HG02678 (cell line): ENCODE results near the gene ENTPD8.
"Not testable (repeated sequence)": the region's sequence is repeated elsewhere in the genome, so short reads cannot be mapped to it uniquely, and the experiment has no call there.

Experiments
- ATAC-seq: cut with Tn5 transposase; IDR thresholded peaks from one replicate; pipeline ENCODE4 v1.9.1; 2021; ENCODE audit warnings: mild to moderate bottlenecking, moderate library complexity; ENCODE audit not compliant: unreplicated experiment

ENTPD8 gene

DNA sequence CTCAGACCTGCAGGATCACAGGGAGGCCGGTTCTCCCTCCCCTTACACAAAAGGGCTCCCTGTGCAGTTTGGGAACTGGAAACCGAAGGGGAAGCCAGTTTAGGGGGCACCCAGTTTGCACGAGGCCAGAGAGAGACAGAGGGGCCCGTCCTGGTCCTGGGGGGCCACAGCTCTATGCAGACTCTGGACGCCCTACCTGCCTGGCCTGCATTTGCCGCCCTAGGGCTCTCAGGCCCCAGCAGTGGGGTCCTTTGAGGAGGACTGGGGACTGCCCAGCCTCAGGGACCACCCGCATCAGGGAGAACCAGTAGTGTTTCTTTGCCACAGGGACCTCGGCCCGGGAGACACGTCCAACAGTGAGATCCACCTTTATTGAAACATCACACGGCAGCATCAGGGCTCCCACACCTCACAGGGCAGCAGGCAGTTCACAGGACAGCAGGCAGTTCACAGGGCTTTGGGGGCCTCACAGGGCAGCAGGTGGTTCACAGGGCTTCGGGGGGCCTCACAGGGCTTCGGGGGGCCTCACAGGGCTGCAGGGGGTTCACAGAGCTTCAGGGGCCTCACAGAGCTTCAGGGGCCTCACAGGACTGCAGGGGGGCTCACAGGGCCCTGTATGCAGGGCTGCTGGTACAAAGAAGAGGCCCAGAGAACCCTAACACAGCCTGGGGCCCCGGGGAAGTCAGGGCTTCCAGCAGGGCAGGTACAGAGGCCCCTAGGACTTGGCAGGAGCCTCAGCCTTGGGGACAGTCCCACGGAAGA is 18.6 kb upstream of the ENTPD8 start:
- ATAC-seq: no peak

DNA sequence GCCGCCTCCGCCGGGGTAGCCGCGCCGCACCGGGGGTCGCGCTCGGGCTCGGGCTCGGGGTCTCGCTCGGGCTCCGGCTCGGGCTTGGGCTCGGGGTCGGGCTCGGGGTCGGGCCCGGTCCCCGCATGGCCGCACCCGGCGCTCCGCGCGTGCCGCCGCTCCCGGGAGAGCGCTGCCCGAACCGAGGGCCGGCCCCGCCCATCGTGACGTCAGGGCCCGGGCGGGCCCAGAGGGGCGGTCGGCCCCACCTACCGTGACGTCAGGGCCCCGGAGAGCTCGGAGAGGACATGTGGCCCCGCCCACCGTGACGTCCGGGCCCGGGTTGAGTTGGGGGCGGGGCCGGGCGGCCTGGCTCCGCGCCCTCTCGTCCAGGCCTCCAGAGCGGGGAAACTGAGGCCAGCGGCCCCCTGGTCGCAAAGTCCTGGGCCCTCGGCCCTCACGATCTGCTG is 18.0 kb upstream of the ENTPD8 start, which contains the start of gene NSMF:
NSMF (minus strand) TSS at position 183 of the 449 bp plus-strand sequence. CDS start 232 bp downstream, outside the sequence.
- ATAC-seq: peak; percentile 72

DNA sequence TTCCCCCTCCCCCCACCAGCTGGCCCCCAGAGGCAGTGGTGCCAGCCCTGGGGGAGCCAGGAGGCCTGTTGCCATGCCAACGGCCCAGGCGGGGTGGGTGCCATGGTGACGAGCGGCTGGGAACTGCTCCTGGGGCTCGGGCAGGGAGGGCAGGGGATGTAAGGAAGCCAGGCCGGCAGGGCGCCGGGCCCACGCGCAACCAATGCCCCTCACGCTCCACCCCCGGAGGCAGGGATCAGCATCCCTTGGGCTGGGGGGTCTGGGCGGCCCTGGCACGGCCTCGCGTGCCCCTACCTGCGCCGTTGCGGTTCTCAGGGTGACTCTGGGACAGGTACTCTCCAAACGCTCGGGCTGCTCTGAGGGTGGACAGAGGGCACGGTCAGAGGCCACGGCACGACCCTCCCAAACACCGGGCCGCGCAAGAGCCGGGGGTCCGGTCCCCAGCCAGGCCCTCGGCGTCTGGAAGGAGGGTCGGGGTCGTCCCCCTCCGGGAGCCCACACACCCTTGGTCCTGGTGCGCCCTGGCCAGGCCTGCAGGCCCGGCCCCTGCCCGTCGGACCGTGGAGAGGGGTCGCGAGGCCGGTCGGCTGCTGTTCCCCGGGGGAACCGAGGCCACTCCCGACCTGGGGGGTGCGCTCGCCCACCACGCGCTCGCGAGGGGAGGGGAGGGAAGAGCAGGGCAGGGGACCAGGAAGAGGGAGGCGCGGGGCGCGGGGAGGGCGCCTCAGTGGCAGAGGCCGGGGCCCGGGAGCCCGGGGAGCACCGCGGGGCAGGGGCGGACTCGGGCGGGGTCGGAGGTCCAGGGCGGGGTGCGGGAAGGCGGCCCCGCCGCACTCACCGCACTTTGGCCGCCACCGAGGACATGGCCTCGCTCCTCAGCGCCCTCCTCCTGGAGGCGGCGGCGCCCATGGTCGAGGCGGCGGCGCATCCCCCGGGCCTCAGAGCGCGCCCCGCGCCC is 17.3 kb upstream of the ENTPD8 start:
- peak; percentile 16 for ATAC-seq

DNA sequence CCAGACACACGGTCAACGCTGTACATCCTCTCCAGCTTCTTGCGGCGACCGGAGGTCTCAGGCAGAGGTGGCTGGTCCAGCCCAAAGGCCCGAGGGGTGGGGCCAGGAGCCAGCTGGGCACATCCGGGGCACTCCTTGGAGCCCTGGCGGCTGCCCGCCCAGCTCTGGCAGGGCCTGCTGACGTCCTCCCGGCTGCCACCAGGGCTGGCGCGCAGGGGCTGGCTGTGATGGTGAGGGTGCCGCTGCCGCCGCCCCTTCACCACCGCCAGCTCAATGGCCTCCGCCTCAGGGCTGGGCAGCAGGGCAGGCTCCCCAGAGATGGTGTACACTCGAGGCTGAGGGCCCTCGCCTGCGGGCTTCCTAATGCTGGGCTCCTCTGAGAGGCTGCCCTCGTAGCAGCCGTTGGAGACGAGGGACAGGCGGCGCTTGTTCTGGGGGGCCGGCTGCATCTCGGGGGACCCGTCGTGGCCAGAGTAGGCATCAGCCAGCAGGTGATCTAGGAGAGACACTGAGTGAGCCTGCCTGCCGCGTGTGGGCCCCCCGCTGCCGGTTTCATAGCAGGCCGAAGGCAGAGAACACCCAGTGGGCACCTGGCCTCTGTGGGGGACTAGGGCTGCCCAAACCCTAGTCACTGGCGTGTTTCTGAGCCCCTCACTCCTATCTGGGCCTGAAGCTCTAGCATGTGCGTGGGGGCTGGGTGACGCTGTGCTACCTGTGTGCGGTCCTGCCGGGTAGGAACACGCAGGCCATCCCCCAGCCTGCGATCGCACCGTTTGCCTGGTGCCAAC is 16.4 kb upstream of the ENTPD8 start:
- ATAC-seq: no peak

DNA sequence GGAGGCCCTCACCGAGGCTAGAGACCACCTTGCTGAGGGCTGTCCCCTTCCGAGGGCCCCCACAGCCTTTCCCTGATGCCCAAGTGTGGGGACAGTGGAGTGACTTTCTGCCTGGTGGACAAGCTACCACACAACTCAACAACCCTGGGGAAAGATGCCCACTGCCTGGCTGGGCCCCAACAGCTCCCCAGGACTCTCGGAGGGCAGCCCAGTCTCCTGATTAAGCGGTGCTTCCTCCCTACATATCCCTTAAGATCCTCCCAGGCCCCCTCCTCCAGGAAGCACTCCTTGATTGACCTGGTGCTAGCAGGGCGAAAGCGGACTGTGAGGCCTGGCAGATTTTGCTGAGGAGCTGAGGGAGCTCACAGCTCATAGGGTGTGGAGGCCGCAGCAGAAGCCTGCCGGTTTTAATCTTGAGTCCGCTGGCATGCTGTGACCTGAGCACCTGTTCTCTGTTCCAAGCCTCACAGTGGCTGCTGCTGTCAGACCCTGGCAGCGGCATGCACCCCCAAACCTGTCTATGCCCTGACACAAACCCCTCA is 15.8 kb upstream of the ENTPD8 start:
- no peak for ATAC-seq

DNA sequence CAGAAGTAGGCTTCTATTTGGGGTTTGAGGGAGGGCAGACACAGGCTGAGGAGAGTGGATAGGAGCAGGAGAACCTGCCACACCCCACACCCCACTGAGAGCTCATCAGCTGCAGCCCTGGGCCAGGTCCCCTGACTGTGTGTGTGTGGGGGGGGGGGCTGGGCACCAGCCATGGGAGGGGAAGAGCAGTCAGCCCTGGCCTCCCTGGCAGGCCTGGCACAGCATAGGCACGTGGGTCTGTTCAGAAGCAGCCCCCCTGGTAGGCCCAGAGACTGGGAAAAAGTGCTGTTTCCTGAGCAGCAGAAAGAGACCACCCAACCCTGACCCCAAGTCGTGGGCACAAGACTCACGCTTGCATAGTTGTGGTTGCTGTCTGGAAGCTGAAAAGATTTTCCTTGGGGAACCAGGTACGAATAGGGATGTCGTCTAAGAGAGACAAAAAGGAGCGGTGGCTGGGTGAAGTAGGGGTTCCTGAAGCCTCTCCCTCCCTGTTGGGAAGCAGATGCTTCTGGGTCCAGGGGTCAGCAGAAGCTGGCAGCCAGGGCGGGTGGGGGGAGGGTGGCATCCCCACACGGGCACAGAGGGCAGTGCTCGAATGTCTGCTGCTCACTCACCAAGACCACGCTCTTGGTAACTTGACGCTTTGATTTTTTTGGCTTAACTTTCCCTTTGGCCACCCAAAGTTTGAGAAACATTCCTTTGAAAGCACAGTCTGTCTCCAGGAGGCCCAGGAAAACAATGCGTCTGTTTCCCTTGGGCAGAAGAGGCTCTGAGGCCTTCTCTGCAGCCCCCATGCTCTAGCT is 15.1 kb upstream of the ENTPD8 start:
- ATAC-seq: no peak

DNA sequence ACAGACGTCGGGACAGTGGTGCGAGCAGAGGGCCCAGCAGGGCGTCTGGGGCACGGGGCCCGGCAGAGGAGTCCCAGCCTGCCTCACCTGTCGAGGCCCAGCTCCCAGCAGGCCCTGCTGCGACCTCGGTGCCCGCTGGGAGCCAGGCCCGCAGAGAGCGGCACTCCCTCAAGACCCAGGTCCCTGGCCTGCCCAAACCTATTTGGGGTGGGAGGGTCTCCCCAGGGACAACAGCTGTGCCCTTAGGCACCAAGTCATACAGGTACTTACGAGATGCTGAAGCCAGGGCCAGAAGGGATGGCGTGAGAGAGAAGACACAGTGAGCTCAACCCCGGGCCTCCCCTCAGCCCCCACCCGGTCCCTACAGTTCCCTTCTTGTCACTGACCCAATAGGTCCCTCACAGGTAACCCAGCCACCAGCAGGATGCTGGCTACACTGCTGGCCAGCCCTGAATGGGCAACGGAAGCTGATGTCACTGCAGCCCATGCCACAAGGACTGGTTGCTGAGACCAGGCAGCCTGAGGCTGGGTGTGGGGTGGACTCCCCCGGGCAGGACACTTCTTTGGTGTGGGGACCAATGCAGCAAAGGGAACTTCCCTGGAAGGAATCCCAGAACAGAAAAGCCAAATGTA is 14.3 kb upstream of the ENTPD8 start:
- ATAC-seq: no peak

DNA sequence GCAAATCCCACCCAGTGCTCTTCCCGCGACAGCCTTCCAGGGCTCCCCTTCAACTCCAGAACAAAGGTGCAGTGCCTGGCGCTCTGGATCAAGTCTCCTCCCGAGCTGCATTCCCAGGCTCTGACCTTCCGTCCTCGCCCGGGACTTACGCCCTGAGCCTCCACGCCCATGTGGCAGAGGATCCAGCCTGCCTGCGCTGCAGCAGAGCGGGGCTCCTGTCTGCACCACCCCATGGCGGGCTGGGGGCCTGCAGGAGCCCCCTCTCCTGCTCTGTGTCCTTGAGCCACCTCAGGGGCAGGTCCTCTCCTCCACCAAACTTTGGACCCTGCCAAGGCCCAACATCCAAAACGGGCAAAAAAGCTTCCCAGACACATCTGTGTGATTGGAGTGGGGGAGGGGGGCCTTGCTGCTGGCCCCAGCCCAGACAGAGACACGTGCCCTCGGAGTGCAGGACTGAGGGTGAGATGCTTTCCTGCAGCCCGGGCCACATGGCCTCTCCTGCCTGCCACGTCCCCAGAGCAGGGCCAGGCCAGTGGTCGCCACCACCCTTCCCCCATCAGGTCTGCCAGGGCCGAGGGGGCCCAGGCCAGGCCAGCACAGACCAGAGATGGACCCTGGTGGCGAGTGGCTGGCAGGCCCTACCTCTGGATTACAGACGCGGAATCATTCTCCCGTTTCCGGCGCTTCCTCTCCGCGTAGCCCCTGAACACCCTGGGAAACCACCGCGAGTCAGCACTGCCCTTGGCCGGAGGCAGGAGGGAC is 13.6 kb upstream of the ENTPD8 start:
- ATAC-seq: no peak

DNA sequence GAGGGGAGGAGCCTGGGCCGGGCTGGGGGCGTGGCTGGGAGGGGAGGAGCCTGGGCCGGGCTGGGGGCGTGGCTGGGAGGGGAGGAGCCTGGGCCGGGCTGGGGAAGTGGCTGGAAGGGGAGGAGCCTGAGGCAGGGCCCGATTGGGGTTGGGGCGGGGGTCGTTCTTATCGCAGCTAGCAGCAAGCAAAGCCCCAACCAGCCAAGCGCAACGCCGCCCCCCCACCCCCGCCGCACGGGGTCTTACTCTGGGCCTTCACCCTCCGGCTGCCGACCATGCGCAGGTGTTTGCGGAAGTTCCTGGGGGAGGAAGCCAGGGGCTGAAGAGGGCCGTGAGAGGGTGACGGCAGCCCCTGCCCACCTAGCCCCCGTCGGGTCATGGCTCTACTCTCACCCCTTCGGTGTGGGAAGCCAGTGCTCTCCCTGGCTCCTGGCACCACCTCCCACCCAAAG is 13.0 kb upstream of the ENTPD8 start:
- ATAC-seq: no peak

DNA sequence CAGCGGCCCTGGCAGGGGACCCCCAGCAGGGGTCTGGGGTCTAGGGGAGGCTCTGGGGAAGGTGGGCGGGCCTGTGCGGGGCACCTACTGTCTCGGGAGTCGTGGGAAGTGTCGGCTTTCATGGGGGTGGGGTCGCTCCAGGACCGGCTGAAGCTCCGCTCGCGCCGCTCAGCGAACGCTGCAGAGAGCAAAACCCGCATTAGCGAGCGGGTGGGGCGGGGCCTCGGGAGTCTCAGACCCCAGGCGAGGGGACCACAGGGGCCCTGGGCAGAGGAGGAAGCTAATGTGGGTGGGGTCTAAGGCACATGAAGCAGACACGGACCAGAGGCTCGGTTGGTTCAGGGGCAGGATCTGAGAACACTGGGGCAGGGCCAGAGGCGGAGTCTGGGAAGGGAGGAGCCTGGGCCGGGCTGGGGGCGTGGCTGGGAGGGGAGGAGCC is 12.5 kb upstream of the ENTPD8 start:
- ATAC-seq: peak; percentile 68

DNA sequence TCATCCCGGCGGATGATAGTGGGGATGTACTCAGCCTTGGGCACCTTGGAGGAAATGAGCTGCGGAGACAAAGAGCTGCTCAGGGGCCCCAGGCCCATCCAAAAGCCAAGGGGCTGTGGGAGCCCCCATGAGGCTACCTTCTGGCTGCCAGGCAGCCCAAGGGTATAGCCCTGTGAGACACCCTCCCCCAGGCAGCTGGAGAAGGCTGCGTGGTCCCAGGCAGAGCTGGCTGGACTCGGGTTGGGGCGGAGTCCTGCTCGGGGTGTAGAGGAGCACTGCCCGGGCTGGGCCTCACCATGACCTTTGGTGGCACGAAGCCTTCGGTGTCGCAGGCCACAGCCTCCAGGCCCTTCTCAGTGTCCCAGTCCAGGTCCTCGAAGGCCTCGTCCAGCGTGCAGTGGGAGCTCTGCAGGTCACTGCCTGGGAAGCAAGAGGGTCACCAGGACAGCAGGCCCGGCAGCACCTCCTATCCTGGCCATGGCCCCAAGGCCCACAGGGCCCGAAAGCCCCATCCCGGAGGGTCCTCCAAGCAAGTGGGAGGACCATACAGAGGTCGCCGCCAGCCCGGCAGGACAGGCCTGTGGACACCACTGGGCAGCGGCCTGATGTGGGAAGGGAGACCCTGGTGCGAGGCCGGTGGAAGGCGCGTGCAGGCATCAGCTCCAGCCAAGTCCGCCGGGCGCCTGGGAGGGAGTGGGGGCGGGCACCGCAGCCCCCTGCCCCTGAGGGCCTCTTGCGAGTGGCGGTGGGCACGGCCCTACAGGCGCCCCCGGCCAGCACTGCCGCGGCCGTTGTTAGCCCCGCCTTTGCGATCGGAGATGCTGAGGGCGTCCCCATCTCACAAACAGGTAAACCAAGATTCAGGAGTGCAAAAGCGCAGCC is 11.8 kb upstream of the ENTPD8 start:
- ATAC-seq: no peak

DNA sequence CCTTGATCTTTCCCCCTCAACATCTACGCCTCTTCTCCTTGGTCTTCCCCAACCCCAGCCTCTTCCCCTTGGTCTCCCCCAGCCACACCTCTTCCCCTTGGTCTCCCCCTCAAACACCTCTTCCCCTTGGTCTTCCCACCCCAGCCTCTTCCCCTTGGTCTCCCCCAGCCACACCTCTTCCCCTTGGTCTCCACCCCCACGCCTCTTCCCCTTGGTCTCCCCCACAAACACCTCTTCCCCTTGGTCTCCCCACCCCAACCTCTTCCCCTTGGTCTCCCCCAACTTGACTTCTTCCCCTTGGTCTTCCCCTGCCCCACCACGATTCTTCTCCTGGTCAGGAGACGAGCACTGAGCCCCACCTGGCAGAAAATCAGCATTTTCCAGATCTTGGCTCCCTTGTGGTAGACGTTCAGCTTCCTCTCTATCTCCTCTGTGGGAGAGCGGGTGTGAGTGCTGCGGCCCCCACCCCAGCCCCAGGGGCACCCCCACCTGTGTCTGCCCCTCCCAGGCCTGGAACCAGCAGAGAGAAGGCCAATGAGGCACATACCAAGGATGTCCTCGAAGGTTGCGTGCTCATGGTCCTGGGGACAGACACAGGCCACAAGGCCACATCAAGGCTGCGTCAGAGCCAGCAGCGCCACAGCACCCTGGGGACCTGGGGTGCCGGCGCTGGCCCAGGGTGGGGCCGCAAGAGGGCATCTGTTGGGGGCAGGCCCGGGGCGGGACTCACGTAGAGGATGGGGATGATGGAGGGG is 11.0 kb upstream of the ENTPD8 start:
- ATAC-seq: no peak

DNA sequence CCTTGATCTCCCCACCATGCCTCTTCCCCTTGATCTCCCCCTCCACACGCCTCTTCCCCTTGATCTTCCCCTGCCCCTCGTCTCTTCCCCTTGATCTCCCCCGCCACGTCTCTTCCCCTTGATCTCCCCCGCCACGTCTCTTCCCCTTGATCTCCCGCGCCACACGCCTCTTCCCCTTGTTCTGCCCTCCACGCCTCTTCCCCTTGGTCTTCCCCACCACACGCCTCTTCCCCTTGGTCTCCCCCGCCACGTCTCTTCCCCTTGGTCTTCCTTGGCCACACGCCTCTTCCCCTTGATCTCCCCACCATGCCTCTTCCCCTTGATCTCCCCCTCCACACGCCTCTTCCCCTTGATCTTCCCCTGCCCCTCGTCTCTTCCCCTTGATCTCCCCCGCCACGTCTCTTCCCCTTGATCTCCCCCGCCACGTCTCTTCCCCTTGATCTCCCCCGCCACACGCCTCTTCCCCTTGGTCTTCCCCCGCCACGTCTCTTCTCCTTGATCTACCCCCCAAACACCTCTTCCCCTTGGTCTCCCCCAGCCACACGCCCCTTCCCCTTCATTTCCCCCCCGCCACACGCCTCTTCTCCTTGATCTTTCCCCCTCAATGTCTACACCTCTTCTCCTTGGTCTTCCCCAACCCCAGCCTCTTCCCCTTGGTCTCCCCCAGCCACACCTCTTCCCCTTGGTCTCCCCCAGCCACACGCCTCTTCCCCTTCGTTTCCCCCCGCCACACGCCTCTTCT is 10.3 kb upstream of the ENTPD8 start:
- ATAC-seq: not testable (repeated sequence)

DNA sequence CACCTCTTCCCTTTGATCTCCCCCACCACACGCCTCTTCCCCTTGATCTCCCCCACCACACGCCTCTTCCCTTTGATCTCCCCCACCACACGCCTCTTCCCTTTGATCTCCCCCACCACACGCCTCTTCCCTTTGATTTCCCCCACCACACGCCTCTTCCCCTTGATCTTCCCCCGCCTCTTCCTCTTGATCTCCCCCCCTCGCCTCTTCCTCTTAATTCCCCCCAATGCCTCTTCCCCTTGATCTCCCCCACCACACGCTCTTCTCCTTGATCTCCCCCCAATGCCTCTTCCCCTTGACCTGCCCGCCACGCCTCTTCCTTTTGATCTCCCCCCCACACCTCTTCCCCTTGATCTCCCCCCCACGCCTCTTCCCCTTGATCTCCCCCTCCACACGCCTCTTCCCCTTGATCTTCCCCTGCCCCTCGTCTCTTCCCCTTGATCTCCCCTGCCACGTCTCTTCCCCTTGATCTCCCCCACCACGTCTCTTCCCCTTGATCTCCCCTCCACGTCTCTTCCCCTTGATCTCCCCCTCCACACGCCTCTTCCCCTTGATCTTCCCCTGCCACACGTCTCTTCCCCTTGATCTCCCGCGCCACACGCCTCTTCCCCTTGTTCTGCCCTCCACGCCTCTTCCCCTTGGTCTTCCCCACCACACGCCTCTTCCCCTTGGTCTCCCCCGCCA is 9.5 kb upstream of the ENTPD8 start:
- not testable (repeated sequence) for ATAC-seq

DNA sequence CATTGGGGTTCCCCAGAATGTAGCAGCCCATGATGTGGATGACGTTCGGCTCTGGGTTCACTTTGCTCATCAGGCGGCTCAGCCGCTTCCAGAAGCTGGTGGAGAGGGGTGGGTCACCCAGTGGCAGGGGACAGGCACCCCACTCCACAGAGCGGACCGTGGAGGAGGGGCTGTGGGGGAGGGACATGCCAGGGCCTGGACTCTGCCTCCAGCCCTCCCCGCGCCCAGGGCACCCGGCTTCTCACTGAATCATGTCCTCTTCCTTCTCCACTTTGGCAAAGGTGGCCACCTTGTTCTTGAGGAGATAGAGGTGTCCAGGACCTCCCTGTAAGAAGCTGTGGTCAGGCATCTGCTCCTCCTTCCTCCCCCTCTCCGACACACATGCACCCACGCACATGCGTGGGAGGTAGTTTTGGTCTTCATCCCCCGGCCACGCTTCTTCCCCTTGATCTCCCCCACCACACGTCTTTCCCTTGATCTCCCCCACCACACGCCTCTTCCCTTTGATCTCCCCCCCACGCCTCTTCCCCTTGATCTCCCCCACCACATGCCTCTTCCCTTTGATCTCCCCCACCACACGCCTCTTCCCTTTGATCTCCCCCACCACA is 8.9 kb upstream of the ENTPD8 start:
- ATAC-seq: no peak
